ENCODE results near the gene UBE2H. TPM values are rescaled to one million over a fixed set of nuclear protein-coding genes. Genes with fewer than 3 reads are reported as not detected.

UBE2H gene
- polyA plus RNA-seq, 1 of the 3 experiments (the other 2 are of a cell fraction) = 129 TPM

DNA sequence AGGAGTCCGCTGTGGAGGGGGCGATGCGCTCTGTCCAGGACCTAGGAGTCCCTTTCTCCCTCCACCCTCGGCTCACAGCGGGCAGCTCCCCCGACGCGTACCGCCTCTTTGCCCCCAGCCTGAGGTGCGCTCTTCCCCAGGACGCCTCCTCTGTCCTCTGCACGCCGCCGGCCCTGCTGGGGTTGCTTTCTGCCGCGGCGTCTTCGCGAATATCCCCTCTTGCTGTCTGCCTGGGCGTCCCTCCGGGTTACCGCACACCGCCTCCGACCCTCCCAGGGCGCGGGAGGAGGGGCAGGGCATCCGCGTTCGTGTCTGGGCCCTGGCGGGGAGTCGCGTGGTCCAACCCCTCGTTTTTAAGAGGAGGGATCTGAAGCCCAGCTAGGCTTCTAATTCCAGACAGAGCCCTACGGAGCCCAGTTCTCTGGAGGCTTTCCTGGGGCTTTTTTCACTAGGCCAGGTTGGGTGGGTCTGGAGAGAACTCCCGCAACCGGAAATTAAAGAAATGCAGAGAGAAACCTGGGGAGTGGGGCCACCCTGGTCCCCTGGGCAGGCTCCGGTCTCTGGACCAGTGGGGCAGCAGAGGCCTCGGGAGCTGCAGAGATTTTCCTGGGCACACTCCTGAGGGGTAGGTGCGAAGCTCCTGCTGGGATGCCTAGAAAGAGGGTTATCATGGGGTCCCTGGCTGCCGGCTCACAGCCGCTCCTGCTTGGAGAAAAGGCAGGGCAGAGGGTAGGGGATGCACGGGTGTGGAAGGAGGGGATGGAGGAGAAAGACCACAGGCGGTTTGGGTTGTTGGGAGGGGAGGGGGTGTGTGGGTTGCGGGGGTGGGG is 166.9 kb downstream of the UBE2H start:
- no peak for DNase-seq
- Histone ChIP-seq H3K4me1 (ENCODE audit: control insufficient read depth in 1 of 2, insufficient read depth in 2 of 2, low read depth in 1 of 2, low read length in 1 of 2) (peaks cover 13 to 31% of the 10 kb centered on the region in 2 experiments; a peak in 2 of 4 replicates), H4K20me1 (ENCODE audit: insufficient read depth) (no peaks in the 10 kb centered on the region), H2AFZ (ENCODE audit: low read depth) (no peak overlapping the region), H3K9me2 (no peaks in the 10 kb centered on the region), H3K9ac (no peak overlapping the region), H3K9me3 (no peaks in the 10 kb centered on the region), H3K27ac (ENCODE audit: low read depth in 2 of 2, low read length in 1 of 2) (no peak overlapping the region), H3K4me3 (ENCODE audit: low read depth in 2 of 2, low read length in 1 of 2) (no peak overlapping the region), H3K27me3 (ENCODE audit: insufficient read depth) (peaks cover 30% of the 10 kb centered on the region), H3K4me2 (no peak overlapping the region), H3F3A (replicated peaks; ENCODE audit: insufficient read depth) (peaks cover 4% of the 10 kb centered on the region), H3K36me3 (replicated peaks in 1 of 2; ENCODE audit: control insufficient read depth in 1 of 2, insufficient read depth in 2 of 2, low read length in 1 of 2) (no peaks in the 10 kb centered on the region), H3K79me2 (ENCODE audit: insufficient read depth) (no peaks in the 10 kb centered on the region)
- POLR2A ChIA-PET = no interaction called here
- TF ChIP-seq, protein P1, sequence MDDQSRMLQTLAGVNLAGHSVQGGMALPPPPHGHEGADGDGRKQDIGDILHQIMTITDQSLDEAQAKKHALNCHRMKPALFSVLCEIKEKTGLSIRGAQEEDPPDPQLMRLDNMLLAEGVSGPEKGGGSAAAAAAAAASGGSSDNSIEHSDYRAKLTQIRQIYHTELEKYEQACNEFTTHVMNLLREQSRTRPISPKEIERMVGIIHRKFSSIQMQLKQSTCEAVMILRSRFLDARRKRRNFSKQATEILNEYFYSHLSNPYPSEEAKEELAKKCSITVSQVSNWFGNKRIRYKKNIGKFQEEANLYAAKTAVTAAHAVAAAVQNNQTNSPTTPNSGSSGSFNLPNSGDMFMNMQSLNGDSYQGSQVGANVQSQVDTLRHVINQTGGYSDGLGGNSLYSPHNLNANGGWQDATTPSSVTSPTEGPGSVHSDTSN (IDR thresholded peaks at IDR 0.05) = no peak
- no peak for TF ChIP-seq TCF12 (IDR thresholded peaks at IDR 0.05)
- TF ChIP-seq, protein P2, sequence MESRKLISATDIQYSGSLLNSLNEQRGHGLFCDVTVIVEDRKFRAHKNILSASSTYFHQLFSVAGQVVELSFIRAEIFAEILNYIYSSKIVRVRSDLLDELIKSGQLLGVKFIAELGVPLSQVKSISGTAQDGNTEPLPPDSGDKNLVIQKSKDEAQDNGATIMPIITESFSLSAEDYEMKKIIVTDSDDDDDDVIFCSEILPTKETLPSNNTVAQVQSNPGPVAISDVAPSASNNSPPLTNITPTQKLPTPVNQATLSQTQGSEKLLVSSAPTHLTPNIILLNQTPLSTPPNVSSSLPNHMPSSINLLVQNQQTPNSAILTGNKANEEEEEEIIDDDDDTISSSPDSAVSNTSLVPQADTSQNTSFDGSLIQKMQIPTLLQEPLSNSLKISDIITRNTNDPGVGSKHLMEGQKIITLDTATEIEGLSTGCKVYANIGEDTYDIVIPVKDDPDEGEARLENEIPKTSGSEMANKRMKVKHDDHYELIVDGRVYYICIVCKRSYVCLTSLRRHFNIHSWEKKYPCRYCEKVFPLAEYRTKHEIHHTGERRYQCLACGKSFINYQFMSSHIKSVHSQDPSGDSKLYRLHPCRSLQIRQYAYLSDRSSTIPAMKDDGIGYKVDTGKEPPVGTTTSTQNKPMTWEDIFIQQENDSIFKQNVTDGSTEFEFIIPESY (IDR thresholded peaks at IDR 0.05; ENCODE audit: borderline replicate concordance, low read depth) = no peak
- no peak for TF ChIP-seq NRF1 (IDR thresholded peaks at IDR 0.05; ENCODE audit: low read depth, low read length)
- TF ChIP-seq NFIC (IDR thresholded peaks at IDR 0.05; ENCODE audit: borderline replicate concordance) = no peak
- no peak for TF ChIP-seq FOXM1 (IDR thresholded peaks at IDR 0.05; ENCODE audit: low read depth)
- TF ChIP-seq, protein P3, sequence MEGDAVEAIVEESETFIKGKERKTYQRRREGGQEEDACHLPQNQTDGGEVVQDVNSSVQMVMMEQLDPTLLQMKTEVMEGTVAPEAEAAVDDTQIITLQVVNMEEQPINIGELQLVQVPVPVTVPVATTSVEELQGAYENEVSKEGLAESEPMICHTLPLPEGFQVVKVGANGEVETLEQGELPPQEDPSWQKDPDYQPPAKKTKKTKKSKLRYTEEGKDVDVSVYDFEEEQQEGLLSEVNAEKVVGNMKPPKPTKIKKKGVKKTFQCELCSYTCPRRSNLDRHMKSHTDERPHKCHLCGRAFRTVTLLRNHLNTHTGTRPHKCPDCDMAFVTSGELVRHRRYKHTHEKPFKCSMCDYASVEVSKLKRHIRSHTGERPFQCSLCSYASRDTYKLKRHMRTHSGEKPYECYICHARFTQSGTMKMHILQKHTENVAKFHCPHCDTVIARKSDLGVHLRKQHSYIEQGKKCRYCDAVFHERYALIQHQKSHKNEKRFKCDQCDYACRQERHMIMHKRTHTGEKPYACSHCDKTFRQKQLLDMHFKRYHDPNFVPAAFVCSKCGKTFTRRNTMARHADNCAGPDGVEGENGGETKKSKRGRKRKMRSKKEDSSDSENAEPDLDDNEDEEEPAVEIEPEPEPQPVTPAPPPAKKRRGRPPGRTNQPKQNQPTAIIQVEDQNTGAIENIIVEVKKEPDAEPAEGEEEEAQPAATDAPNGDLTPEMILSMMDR (IDR thresholded peaks at IDR 0.05) = no peak
- TF ChIP-seq RCOR1 (IDR thresholded peaks at IDR 0.05; ENCODE audit: low read length) = no peak
- CTCF ChIA-PET = interaction anchor here (0.7 to 1.9 kb wide), 8 partner anchors 9 to 226 kb away, joined by 3 to 6 read pairs (median 3); no protein-coding TSS in a partner anchor
- 80% methylated on average over 44 of the region's 44 CpGs for WGBS (ENCODE audit: low lambda C conversion rate)

- Histone ChIP-seq H4K20me1 (ENCODE audit: insufficient read depth) (no peaks in the 10 kb centered on the region), H3K9me2 (no peaks in the 10 kb centered on the region), H2AFZ (ENCODE audit: low read depth) (no peak overlapping the region), H3K79me2 (ENCODE audit: insufficient read depth) (no peaks in the 10 kb centered on the region), H3K4me3 (ENCODE audit: low read depth in 2 of 2, low read length in 1 of 2) (no peak overlapping the region), H3K4me1 (ENCODE audit: control insufficient read depth in 1 of 2, insufficient read depth in 2 of 2, low read depth in 1 of 2, low read length in 1 of 2) (peaks cover 4 to 38% of the 10 kb centered on the region in 2 experiments; a peak in 2 of 4 replicates), H3K27ac (ENCODE audit: low read depth in 2 of 2, low read length in 1 of 2) (no peak overlapping the region), H3K9me3 (no peaks in the 10 kb centered on the region), H3K36me3 (replicated peaks in 1 of 2; ENCODE audit: control insufficient read depth in 1 of 2, insufficient read depth in 2 of 2, low read length in 1 of 2) (no peaks in the 10 kb centered on the region), H3K27me3 (ENCODE audit: insufficient read depth) (peaks cover 36% of the 10 kb centered on the region), H3K9ac (no peak overlapping the region), H3K4me2 (no peak overlapping the region), H3F3A (replicated peaks; ENCODE audit: insufficient read depth) (peaks cover 4% of the 10 kb centered on the region)
- peak; percentile 75 for DNase-seq
- TF ChIP-seq NFIC (IDR thresholded peaks at IDR 0.05; ENCODE audit: borderline replicate concordance) = 0 out of 2 replicates have a peak, but pooled peaks have one; percentile 6
- TF ChIP-seq, protein P4, sequence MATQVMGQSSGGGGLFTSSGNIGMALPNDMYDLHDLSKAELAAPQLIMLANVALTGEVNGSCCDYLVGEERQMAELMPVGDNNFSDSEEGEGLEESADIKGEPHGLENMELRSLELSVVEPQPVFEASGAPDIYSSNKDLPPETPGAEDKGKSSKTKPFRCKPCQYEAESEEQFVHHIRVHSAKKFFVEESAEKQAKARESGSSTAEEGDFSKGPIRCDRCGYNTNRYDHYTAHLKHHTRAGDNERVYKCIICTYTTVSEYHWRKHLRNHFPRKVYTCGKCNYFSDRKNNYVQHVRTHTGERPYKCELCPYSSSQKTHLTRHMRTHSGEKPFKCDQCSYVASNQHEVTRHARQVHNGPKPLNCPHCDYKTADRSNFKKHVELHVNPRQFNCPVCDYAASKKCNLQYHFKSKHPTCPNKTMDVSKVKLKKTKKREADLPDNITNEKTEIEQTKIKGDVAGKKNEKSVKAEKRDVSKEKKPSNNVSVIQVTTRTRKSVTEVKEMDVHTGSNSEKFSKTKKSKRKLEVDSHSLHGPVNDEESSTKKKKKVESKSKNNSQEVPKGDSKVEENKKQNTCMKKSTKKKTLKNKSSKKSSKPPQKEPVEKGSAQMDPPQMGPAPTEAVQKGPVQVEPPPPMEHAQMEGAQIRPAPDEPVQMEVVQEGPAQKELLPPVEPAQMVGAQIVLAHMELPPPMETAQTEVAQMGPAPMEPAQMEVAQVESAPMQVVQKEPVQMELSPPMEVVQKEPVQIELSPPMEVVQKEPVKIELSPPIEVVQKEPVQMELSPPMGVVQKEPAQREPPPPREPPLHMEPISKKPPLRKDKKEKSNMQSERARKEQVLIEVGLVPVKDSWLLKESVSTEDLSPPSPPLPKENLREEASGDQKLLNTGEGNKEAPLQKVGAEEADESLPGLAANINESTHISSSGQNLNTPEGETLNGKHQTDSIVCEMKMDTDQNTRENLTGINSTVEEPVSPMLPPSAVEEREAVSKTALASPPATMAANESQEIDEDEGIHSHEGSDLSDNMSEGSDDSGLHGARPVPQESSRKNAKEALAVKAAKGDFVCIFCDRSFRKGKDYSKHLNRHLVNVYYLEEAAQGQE (IDR thresholded peaks at IDR 0.05; ENCODE audit: low read depth, low read length) = no peak
- ChIA-PET POLR2A (no interaction called here), CTCF (interaction anchor here (1.0 to 1.9 kb wide), 8 partner anchors 9 to 227 kb away, joined by 3 to 6 read pairs (median 3); no protein-coding TSS in a partner anchor)
- 30% methylated on average over 28 of the region's 37 CpGs for WGBS (ENCODE audit: low lambda C conversion rate)
Observed at GRCh38 chr7:129784783-129785684, 167.7 kb downstream of the UBE2H start.

All from SK-N-SH (cell line).